22Rv1 (cell line): ENCODE results near the gene NARF.

Experiments used
- ZFX ChIP-seq: fragments of 450-650 bp; IDR thresholded peaks from 2 replicates; pipeline ENCODE4 v1.6.1; 2017; ENCODE audit warnings: antibody characterized with exemption, borderline replicate concordance
- TF ChIP-seq, protein P1 (sequence below): fragments of 450-650 bp; IDR thresholded peaks from 2 replicates; pipeline ENCODE4 v1.5.1; 2017; ENCODE audit warnings: mild to moderate bottlenecking

DNA sequence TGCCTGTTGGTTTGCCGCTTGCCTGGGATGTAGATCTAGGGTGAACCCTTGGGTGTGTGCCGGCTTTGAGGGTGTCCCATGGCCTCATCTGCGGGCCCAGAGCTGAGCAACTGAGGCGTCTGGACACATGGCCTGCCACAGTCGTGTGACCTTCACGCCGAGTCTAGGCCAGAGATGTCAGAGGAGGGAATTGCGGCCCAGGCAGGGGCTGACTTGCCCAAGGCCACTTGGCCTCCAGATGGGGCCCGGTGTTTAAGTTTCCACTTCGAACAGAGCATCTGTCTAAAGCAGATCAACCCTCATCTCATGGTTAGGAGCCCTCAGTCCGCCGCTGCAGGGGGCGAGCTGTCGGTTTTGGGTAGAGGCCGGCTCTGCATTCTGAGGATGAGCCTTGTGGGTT is 33.0 kb downstream of the NARF start:
- TF ChIP-seq, protein P1, sequence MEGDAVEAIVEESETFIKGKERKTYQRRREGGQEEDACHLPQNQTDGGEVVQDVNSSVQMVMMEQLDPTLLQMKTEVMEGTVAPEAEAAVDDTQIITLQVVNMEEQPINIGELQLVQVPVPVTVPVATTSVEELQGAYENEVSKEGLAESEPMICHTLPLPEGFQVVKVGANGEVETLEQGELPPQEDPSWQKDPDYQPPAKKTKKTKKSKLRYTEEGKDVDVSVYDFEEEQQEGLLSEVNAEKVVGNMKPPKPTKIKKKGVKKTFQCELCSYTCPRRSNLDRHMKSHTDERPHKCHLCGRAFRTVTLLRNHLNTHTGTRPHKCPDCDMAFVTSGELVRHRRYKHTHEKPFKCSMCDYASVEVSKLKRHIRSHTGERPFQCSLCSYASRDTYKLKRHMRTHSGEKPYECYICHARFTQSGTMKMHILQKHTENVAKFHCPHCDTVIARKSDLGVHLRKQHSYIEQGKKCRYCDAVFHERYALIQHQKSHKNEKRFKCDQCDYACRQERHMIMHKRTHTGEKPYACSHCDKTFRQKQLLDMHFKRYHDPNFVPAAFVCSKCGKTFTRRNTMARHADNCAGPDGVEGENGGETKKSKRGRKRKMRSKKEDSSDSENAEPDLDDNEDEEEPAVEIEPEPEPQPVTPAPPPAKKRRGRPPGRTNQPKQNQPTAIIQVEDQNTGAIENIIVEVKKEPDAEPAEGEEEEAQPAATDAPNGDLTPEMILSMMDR, result no peak
- TF ChIP-seq ZFX, result no peak
